ENCODE measurements around the gene EEF1AKMT4.

The EEF1AKMT4 gene

GRCh38 chr3:184249412-184250166, at the start of gene EEF1AKMT4:
EEF1AKMT4 (plus strand) TSS chr3:184249672; CDS start chr3:184249695, 23 bp downstream.
- peak; percentile 86 to 92 for DNase-seq (ENCODE audit: low read depth in 2 of 2)

DNA sequence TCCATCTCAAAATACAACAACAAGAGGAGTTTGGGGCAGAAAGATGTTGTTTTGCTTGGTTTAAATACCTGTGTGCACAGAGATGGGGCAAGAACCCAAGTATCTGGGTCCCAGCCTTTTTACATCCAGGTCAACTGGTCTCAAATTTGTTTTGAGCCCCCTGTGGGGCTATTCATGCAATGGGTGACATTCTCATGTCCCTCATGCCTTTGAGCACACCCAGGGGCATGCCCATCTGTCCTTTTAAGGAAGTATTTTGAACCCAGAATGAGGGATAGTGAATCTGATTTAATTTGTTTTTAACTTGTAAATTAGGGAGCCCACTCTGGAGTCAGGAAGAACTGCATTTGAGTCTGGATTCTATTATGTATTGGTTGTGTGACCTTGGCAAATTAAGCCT, 48.6 kb upstream of the EEF1AKMT4 start:
- DNase-seq (ENCODE audit: low read depth in 2 of 2) = no peak

GRCh38 chr3:184203526-184203925, 45.9 kb upstream of the EEF1AKMT4 start:
- no peak for DNase-seq (ENCODE audit: low read depth in 2 of 2)

- DNase-seq (ENCODE audit: low read depth in 2 of 2) = no peak
Measured at GRCh38 chr3:184209146-184209923, 40.1 kb upstream of the EEF1AKMT4 start.

- no peak for DNase-seq (ENCODE audit: low read depth in 2 of 2)
Measured at GRCh38 chr3:184211297-184211696, 38.2 kb upstream of the EEF1AKMT4 start.

DNA sequence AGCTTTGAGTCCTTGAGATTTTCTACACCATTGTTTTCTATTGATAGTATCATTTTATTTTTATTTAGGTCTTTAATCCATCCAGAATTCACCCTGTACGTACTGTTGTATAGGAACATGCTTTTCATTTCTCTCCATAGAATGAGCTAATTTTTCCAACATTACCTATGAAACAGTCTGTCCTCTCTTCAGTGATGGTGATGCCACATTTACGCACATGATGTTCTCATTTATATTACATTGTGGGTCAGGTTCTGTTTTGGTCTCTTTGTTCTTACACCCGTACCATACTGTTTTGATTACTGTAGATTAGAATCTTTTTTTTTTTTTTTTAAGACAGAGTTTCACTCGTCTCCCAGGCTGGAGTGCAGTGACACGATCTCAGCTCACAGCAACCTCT, 37.8 kb upstream of the EEF1AKMT4 start:
- DNase-seq (ENCODE audit: low read depth in 2 of 2) = no peak

GRCh38 chr3:184218814-184219213, 30.7 kb upstream of the EEF1AKMT4 start:
- no peak for DNase-seq (ENCODE audit: low read depth in 2 of 2)

DNA sequence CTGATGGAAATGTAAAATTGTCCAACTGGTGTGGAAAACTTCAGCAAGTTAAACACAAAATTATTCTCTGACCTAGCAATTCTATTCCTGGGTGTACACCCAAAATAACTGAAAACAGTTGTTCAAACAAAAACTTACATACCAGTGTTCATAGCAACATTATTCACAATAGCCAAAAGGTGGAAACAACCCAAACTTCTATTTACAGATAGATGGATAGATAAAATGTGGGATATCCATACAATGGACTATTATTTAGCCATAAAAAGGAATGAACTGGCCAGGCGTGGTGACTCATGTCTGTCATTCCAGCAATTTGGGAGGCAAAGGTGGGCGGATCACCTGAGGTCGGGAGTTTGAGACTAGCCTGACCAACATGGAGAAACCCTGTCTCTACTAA, 27.0 kb upstream of the EEF1AKMT4 start:
- DNase-seq (ENCODE audit: low read depth in 2 of 2) = no peak

DNA sequence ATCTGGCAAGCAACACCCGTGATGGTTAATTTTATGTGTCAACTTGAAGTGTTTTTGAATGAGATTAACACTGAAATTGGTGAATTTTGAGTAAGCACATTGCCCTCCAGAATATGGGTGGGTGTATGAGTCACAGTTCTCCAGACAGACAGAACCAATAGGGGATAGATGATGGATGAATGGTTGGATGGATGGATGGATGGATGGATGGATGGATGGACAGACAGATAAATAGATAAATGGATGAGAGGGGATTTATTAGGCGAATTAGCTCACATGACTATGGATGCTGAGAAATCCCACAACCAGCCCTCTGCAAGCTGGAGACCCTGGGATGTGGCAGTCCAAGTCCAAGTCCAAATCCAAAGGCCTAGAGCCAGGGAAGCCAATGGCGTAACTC, 25.5 kb upstream of the EEF1AKMT4 start:
- DNase-seq (ENCODE audit: low read depth in 2 of 2) = no peak

GRCh38 chr3:184227481-184227935, 22.0 kb upstream of the EEF1AKMT4 start:
- peak; percentile 19 to 22 for DNase-seq (ENCODE audit: low read depth in 2 of 2)

- no peak for DNase-seq (ENCODE audit: low read depth in 2 of 2)
Measured at GRCh38 chr3:184228376-184229137, 20.9 kb upstream of the EEF1AKMT4 start.

GRCh38 chr3:184229394-184230080, 19.9 kb upstream of the EEF1AKMT4 start, which contains the start of gene VWA5B2:
VWA5B2 (plus strand) TSS chr3:184229585; CDS start chr3:184230529, 944 bp downstream.
- peak; percentile 46 to 64 for DNase-seq (ENCODE audit: low read depth in 2 of 2)

DNA sequence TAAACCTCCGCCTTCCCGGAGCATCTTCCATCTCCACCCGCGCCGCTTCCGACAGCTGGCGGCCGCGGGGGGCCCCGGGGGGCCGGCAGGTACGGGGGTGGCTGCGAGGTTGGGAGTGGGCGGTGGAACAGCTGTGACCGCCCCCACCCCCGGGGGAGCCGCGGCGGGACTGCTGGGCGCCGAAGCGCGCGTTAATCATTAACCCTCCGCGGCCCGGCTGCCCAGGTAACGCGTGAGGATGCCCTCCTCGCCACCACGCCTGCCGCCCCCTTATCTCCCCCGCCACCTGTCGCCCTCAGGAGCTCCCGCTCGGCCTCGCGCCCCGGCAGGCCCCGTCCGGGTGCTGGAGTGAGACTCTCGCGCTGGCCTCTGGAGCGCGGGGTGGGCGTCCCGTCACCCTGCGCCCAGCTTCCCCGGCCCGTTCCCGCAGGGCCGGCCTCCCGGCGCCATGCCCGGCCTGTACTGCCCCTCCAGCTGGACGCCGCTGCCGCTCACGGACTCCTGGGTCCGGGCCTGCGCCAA, 19.3 kb upstream of the EEF1AKMT4 start:
- no peak for DNase-seq (ENCODE audit: low read depth in 2 of 2)

DNA sequence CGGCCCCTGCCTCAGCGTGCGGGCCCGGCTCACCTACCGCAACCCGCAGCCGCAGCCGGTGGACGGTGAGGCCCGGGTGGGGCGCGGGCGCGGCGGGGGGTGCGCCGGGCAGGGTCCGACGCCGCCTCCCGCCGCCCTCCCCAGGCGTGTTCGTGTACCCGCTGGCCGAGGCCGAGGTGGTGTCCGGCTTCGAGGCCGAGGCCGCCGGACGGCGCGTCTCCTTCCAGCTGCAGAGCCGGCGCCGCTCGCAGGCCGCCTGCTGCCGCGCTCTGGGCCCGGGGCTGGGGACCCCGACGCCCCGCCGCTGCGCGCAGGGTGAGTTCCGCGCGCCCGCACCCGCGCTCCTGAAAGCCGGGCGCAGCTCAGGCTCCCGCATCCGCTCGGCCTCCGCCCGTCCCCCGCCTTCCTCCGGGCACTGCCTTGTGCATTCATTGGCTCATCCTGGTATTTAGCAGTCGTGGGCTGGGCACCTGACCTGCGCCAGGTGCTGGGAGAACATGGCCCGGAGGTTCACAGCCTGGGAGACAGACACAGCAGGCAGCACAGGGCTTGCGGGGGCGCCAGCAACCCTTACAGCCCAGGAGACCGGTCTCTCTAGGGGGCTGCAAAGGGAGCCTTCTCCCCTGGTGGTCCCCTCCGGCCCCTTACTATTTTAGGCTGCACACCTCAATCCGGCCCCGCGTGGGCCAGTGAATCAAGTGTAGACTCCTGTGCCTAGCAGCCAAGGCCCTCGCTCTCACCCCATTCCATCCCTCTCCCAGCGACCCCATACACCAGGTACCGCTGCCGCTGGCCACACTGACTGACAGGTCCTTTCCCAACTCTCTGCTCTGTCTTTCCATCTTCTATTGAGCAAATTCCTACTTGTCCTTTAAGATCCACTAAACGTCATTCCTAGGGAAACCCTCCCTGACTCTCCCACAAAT, 18.6 kb upstream of the EEF1AKMT4 start:
- DNase-seq (ENCODE audit: low read depth in 2 of 2) = no peak

DNA sequence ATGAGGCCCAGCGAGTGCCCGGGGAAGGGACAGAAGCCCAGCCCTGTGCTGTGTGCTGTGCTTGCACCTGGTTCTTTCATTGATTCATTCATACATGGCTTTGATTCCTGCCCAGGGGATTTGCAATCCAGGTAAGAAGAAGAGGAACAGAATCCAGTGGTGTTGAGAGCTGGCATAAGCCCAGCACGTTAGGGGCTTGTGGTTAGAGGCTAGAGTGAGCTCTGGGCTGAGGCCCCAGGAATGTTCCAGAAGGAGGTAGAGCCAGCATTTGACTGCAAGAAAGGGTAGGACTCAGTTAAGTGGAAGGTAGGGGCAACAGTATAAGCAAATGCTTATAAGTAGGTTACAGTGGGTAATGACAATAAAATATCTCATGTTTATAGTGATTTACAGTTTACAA, 17.8 kb upstream of the EEF1AKMT4 start:
- DNase-seq (ENCODE audit: low read depth in 2 of 2) = no peak

GRCh38 chr3:184233127-184233843, 16.2 kb upstream of the EEF1AKMT4 start:
- no peak for DNase-seq (ENCODE audit: low read depth in 2 of 2)

GRCh38 chr3:184234224-184234623, 15.2 kb upstream of the EEF1AKMT4 start:
- DNase-seq (ENCODE audit: low read depth in 2 of 2) = no peak

GRCh38 chr3:184234671-184235380, 14.6 kb upstream of the EEF1AKMT4 start:
- DNase-seq (ENCODE audit: low read depth in 2 of 2) = no peak

Measured in stimulated activated CD8-positive, alpha-beta memory T cell treated with anti-CD3 and anti-CD28 coated beads, Interleukin-2, amount 100 ng/mL, for 1 hour (primary cell).